NCI-H2107 treated with DMSO at 0.1 percent for 48 hours (cell line): ENCODE measurements around the gene KRTCAP2.

Source experiments
- DNase-seq: peaks from one replicate; lab custom pipeline; 2025; ENCODE audit not compliant: unreplicated experiment; lab: John Stamatoyannopoulos, UW

The KRTCAP2 gene

GRCh38 chr1:155135415-155136028 is 37.6 kb downstream of the KRTCAP2 start, which contains the start of gene SLC50A1:
Gene SLC50A1 (plus strand): TSS chr1:155135852. CDS start chr1:155135912, 60 bp downstream.
- peak; percentile 89 for DNase-seq

- DNase-seq, result peak; percentile 42
These were observed 38.2 kb downstream of the KRTCAP2 start for GRCh38 chr1:155134880-155135414.

GRCh38 chr1:155134322-155134721 is 38.8 kb downstream of the KRTCAP2 start:
- DNase-seq, result no peak

GRCh38 chr1:155133799-155134281 is 39.3 kb downstream of the KRTCAP2 start:
- no peak for DNase-seq

GRCh38 chr1:155131856-155132255 is 41.2 kb downstream of the KRTCAP2 start:
- DNase-seq, result no peak

GRCh38 chr1:155131285-155131684 is 41.8 kb downstream of the KRTCAP2 start:
- DNase-seq, result no peak

GRCh38 chr1:155130272-155131006 is 42.7 kb downstream of the KRTCAP2 start:
- no peak for DNase-seq

GRCh38 chr1:155128755-155129473 is 44.2 kb downstream of the KRTCAP2 start:
- no peak for DNase-seq

GRCh38 chr1:155127967-155128754 is 44.9 kb downstream of the KRTCAP2 start:
- no peak for DNase-seq

- peak; percentile 51 for DNase-seq
These were observed 45.8 kb downstream of the KRTCAP2 start, which contains the start of gene EFNA1 for GRCh38 chr1:155127105-155127966. Gene EFNA1 (plus strand): TSS chr1:155127876. CDS start chr1:155127978, 102 bp downstream.

GRCh38 chr1:155126556-155127104 is 46.5 kb downstream of the KRTCAP2 start:
- DNase-seq, result peak; percentile 56

GRCh38 chr1:155125946-155126555 is 47.1 kb downstream of the KRTCAP2 start:
- no peak for DNase-seq

- DNase-seq, result no peak
These were observed 47.6 kb downstream of the KRTCAP2 start for GRCh38 chr1:155125511-155125945.

- no peak for DNase-seq
These were observed 48.3 kb downstream of the KRTCAP2 start for GRCh38 chr1:155124503-155125463.

GRCh38 chr1:155123801-155124200 is 49.3 kb downstream of the KRTCAP2 start:
- no peak for DNase-seq

GRCh38 chr1:155122308-155122707 is 50.8 kb downstream of the KRTCAP2 start:
- no peak for DNase-seq

GRCh38 chr1:155121249-155121648 is 51.9 kb downstream of the KRTCAP2 start:
- DNase-seq, result no peak

GRCh38 chr1:155120253-155120652 is 52.9 kb downstream of the KRTCAP2 start:
- no peak for DNase-seq
